IMR-90 (cell line): ENCODE results near the gene NRXN2. TPM values are rescaled to one million over a fixed set of nuclear protein-coding genes. Genes with fewer than 3 reads are reported as not detected.
A peak's percentile ranks its signal among the peaks of the same experiment; 100 is the strongest.

Experiments
- ATAC-seq: fragments of 200-7000 bp; cut with Tn5 transposase; 2 replicates; pipeline ENCODE4 v1.9.1; 2020; ENCODE audit warnings: low read depth, mild to moderate bottlenecking, moderate library complexity
- BruUV-seq: library from RNA; stranded (reverse); fragments of 400-500 nt; replicated peaks from 2 replicates; lab custom pipeline; 2021; lab: Mats Ljungman, UMichigan
- CTCF ChIA-PET: fragments of 300-600 bp; formaldehyde crosslinking; extraction: SDS; loops from one replicate; lab custom pipeline; 2021; ENCODE audit warnings: antibody characterized with exemption; lab: Yijun Ruan, JAX
- POLR2A ChIA-PET: fragments of 300-600 bp; sonication (Branson Sonifier 250); formaldehyde crosslinking; loops from one replicate; lab custom pipeline; 2022; ENCODE audit warnings: antibody characterized with exemption; ENCODE audit not compliant: unreplicated experiment; lab: Charles Lee
- DNase-seq: peaks from one replicate; pipeline ENCODE4 v3.0.0; 2013
- H2AFZ ChIP-seq: replicated peaks from 2 replicates; pipeline ENCODE3; 2013; ENCODE audit warnings: low read length, mild to moderate bottlenecking; ENCODE audit not compliant: poor library complexity
- H2AK5ac ChIP-seq: 2 replicates; pipeline ENCODE4 v1.6.1; 2013; ENCODE audit warnings: low read depth, low read length, inconsistent platforms
- H2AK9ac ChIP-seq: replicated peaks from 2 replicates; pipeline ENCODE3; 2013; ENCODE audit warnings: mild to moderate bottlenecking, low read depth, low read length, moderate library complexity; ENCODE audit not compliant: poor library complexity
- H2BK120ac ChIP-seq: 2 replicates; pipeline ENCODE4 v1.6.1; 2013; ENCODE audit warnings: low read depth, low read length, inconsistent platforms
- H2BK15ac ChIP-seq: 3 replicates; pipeline ENCODE4 v1.6.1; 2013; ENCODE audit warnings: low read depth, low read length, inconsistent platforms
- H2BK20ac ChIP-seq: 2 replicates; pipeline ENCODE4 v1.6.1; 2013; ENCODE audit warnings: low read depth, mild to moderate bottlenecking, inconsistent platforms, low read length, moderate library complexity
- H2BK5ac ChIP-seq: 2 replicates; pipeline ENCODE4 v1.6.1; 2013; ENCODE audit warnings: mild to moderate bottlenecking, low read depth, low read length, inconsistent platforms; ENCODE audit not compliant: poor library complexity, severe bottlenecking
- H3K14ac ChIP-seq: replicated peaks from 2 replicates; pipeline ENCODE4 v1.6.1; 2013; ENCODE audit warnings: low read depth, low read length, inconsistent platforms
- H3K18ac ChIP-seq: 2 replicates; pipeline ENCODE4 v1.6.1; 2013; ENCODE audit warnings: low read depth, low read length, control low read depth
- H3K23ac ChIP-seq: 2 replicates; pipeline ENCODE4 v1.6.1; 2013; ENCODE audit warnings: low read depth, low read length, inconsistent platforms
- H3K27ac ChIP-seq: 2 replicates; pipeline ENCODE4 v1.5.1; 2013; ENCODE audit warnings: mild to moderate bottlenecking, control low read depth, low read length; ENCODE audit not compliant: insufficient read depth
- H3K27me3 ChIP-seq: 2 replicates; pipeline ENCODE4 v1.6.1; 2013; ENCODE audit warnings: low read length; ENCODE audit not compliant: control insufficient read depth, insufficient read depth
- H3K36me3 ChIP-seq: 2 replicates; pipeline ENCODE4 v1.6.1; 2013; ENCODE audit warnings: low read length, mixed read lengths; ENCODE audit not compliant: control insufficient read depth, insufficient read depth
- H3K4ac ChIP-seq: 2 replicates; pipeline ENCODE4 v1.6.1; 2013; ENCODE audit warnings: low read depth, low read length, inconsistent platforms
- H3K4me1 ChIP-seq: 2 replicates; pipeline ENCODE4 v1.6.1; 2013; ENCODE audit warnings: low read length, mixed read lengths; ENCODE audit not compliant: control insufficient read depth, insufficient read depth
- H3K4me2 ChIP-seq: 2 replicates; pipeline ENCODE4 v1.6.1; 2013; ENCODE audit warnings: low read depth, mild to moderate bottlenecking, control low read depth, low read length, moderate library complexity
- H3K4me3 ChIP-seq: 2 replicates; pipeline ENCODE4 v1.5.1; 2013; ENCODE audit warnings: low read depth, mild to moderate bottlenecking, control low read depth, low read length, moderate library complexity; ENCODE audit not compliant: insufficient read depth
- H3K56ac ChIP-seq: 2 replicates; pipeline ENCODE4 v1.6.1; 2013; ENCODE audit warnings: low read length, inconsistent platforms; ENCODE audit not compliant: insufficient read depth; ENCODE audit errors: extremely low read depth
- H3K79me1 ChIP-seq, 2 experiments: 2 replicates each; pipeline ENCODE4 v1.6.1; 2013; ENCODE audit warnings: low read length in 2 of 2, inconsistent platforms in 1 of 2, low read depth in 1 of 2
- H3K9ac ChIP-seq: 2 replicates; pipeline ENCODE4 v1.6.1; 2013; ENCODE audit warnings: low read depth, low read length, control low read depth
- H3K9me1 ChIP-seq: 2 replicates; pipeline ENCODE4 v1.6.1; 2013; ENCODE audit warnings: low read length, inconsistent platforms; ENCODE audit not compliant: insufficient read depth
- H3K9me3 ChIP-seq: 2 replicates; pipeline ENCODE4 v1.6.1; 2013; ENCODE audit warnings: low read length; ENCODE audit not compliant: control insufficient read depth, insufficient read depth
- H4K20me1 ChIP-seq: 2 replicates; pipeline ENCODE4 v1.6.1; 2013; ENCODE audit warnings: low read length, inconsistent platforms; ENCODE audit not compliant: insufficient read depth
- H4K5ac ChIP-seq: 2 replicates; pipeline ENCODE4 v1.6.1; 2013; ENCODE audit warnings: mild to moderate bottlenecking, low read depth, low read length, control low read depth
- H4K8ac ChIP-seq, 2 experiments: 2 replicates each; pipeline ENCODE4 v1.6.1; 2013; ENCODE audit warnings: low read depth in 2 of 2, low read length in 2 of 2, control low read depth in 1 of 2, inconsistent platforms in 1 of 2
- H4K91ac ChIP-seq: 2 replicates; pipeline ENCODE4 v1.6.1; 2013; ENCODE audit warnings: low read depth, low read length, inconsistent platforms; ENCODE audit not compliant: insufficient read depth
- BHLHE40 ChIP-seq: fragments of 150-350 bp; IDR thresholded peaks from 2 replicates; pipeline ENCODE4 v1.6.1; 2016; ENCODE audit warnings: mild to moderate bottlenecking, low read depth, low read length
- CEBPB ChIP-seq: IDR thresholded peaks from 2 replicates; pipeline ENCODE4 v1.6.1; 2012; ENCODE audit warnings: low read depth, low read length, improper control_type of control experiment
- ELK1 ChIP-seq: fragments of 150-350 bp; IDR thresholded peaks from 2 replicates; pipeline ENCODE4 v1.6.1; 2016; ENCODE audit warnings: low read depth, mild to moderate bottlenecking, low read length, moderate library complexity, borderline replicate concordance
- FOS ChIP-seq: fragments of 150-350 bp; IDR thresholded peaks from 2 replicates; pipeline ENCODE4 v1.6.1; 2016; ENCODE audit warnings: low read depth, low read length
- MAFK ChIP-seq: IDR thresholded peaks from 2 replicates; pipeline ENCODE4 v1.6.1; 2012; ENCODE audit warnings: low read depth, low read length, improper control_type of control experiment
- MAZ ChIP-seq: IDR thresholded peaks from 2 replicates; pipeline ENCODE4 v1.6.1; 2012; ENCODE audit warnings: low read depth, mild to moderate bottlenecking, low read length, improper control_type of control experiment, moderate library complexity, borderline replicate concordance
- MXI1 ChIP-seq: IDR thresholded peaks from 2 replicates; pipeline ENCODE4 v1.6.1; 2012; ENCODE audit warnings: low read depth, mild to moderate bottlenecking, low read length, moderate library complexity, borderline replicate concordance
- NFE2L2 ChIP-seq: fragments of 150-350 bp; IDR thresholded peaks from 2 replicates; pipeline ENCODE4 v1.6.1; 2016; ENCODE audit warnings: low read depth, mild to moderate bottlenecking, low read length
- POLR2A ChIP-seq: IDR thresholded peaks from 2 replicates; pipeline ENCODE4 v1.6.1; 2012; ENCODE audit warnings: mild to moderate bottlenecking, low read depth, low read length
- RAD21 ChIP-seq: IDR thresholded peaks from 2 replicates; pipeline ENCODE4 v1.6.1; 2012; ENCODE audit warnings: low read length, improper control_type of control experiment
- RFX5 ChIP-seq: IDR thresholded peaks from 2 replicates; pipeline ENCODE4 v1.8.0; 2012; ENCODE audit warnings: low read depth, mild to moderate bottlenecking, low read length, moderate library complexity
- WGBS, 2 experiments: methylation state at CpG; one replicate each; pipeline versions ENCODE4 v1.1.5 to v1.1.7; 2013; ENCODE audit warnings: missing lambda C conversion rate in 2 of 2; ENCODE audit not compliant: insufficient read length in 1 of 2; ENCODE audit errors: extremely low coverage in 2 of 2; 5-methylcytosine and 5-hydroxymethylcytosine counted together
- dilution Hi-C: fragments of 300-500 bp; cut with HindIII; formaldehyde crosslinking; loops from one replicate; pipeline ENCODE4 v1.14.3; 2018; ENCODE audit warnings: low sequenced_read_pairs; ENCODE audit not compliant: unreplicated experiment
- in situ Hi-C: fragments of 300-500 bp; cut with MboI; formaldehyde crosslinking; loops from 3 replicates; pipeline ENCODE4 v1.14.3; 2019; ENCODE audit warnings: low sequenced_read_pairs, inconsistent platforms, mixed read lengths
- intact Hi-C: fragments of 100-400 bp; cut with micrococcal nuclease; formaldehyde crosslinking; loops from 2 replicates; pipeline ENCODE4 v1.10.0; 2022
- polyA plus RNA-seq, 3 experiments: library from polyadenylated mRNA; depleted of rRNA; stranded (reverse); fragments of >200 nt; gene quantifications; 2 replicates each; pipeline ENCODE4 v1.2.3, GENCODE V29; 2012; ENCODE audit warnings: low replicate concordance in 1 of 3
- total RNA-seq: library from RNA; depleted of rRNA; stranded (reverse); fragments of >200 nt; gene quantifications from 2 replicates; pipeline ENCODE4 v1.2.3, GENCODE V29; 2012

The NRXN2 gene
- total and polyA plus RNA-seq, 2 of the 4 experiments (the other 2 are of a cell fraction), result 0.18 to 0.22 TPM

GRCh38 chr11:64723117-64723906, at the start of gene NRXN2 (continued):
- TF ChIP-seq FOS, result peak; percentile 29; the same call in 1 of the 2 replicates

- H4K91ac ChIP-seq, result no peak overlapping the region
- H3K18ac ChIP-seq, result no peak overlapping the region
- TF ChIP-seq FOS (no peak), MAZ (no peak), RFX5 (no peak), MAFK (no peak), NFE2L2 (no peak), ELK1 (no peak), MXI1 (no peak), POLR2A (no peak), RAD21 (no peak), BHLHE40 (no peak), CEBPB (no peak)
- peaks cover 91% of the 10 kb centered on the region for H4K20me1 ChIP-seq
- no peak overlapping the region for H2AK5ac ChIP-seq
- H2BK20ac ChIP-seq, result no peak overlapping the region
- no peak overlapping the region for H2AFZ ChIP-seq
- peaks cover 2% of the 10 kb centered on the region for H3K4me1 ChIP-seq
- BruUV-seq, result no TSS peak
- no peaks in the 10 kb centered on the region; the same call in 1 of the 2 replicates for H3K9me1 ChIP-seq
- H2BK120ac ChIP-seq, result no peak overlapping the region
- no peak overlapping the region for H3K9ac ChIP-seq
- H3K36me3 ChIP-seq, result peaks cover 75% of the 10 kb centered on the region
- no peak overlapping the region for H3K23ac ChIP-seq
- no peak overlapping the region for H3K27ac ChIP-seq
- H2AK9ac ChIP-seq, result no peak overlapping the region
- POLR2A ChIA-PET, result no interaction called here
- no peak overlapping the region for H3K56ac ChIP-seq
- no peak for ATAC-seq
- H2BK15ac ChIP-seq, result no peak overlapping the region
- WGBS, 2 experiments, result no CpG with 5 or more reads among the region's 3 CpGs
- intact Hi-C loops, result no loop called here
- DNase-seq, result no peak
- in situ Hi-C loops, result no loop called here
- H3K9me3 ChIP-seq, result no peaks in the 10 kb centered on the region
- no peak overlapping the region for H4K8ac ChIP-seq
- dilution Hi-C loops, result no loop called here
- CTCF ChIA-PET, result no interaction called here
- H4K5ac ChIP-seq, result no peak overlapping the region
- no peak overlapping the region for H3K4ac ChIP-seq
- H3K79me1 ChIP-seq, result peaks cover 47 to 89% of the 10 kb centered on the region in 2 experiments
- no peak overlapping the region for H3K14ac ChIP-seq
- H3K4me3 ChIP-seq, result no peak overlapping the region
- no peak overlapping the region for H3K4me2 ChIP-seq
- H2BK5ac ChIP-seq, result no peak overlapping the region
- no peaks in the 10 kb centered on the region for H3K27me3 ChIP-seq
Observed at GRCh38 chr11:64772303-64773018, 49.5 kb upstream of the NRXN2 start.
